Stimulated activated CD8-positive, alpha-beta memory T cell treated with anti-CD3 and anti-CD28 coated beads, Interleukin-7, amount 100 ng/mL, for 4 hours (primary cell): ENCODE measurements around the gene SPRR5.

Experiments
- DNase-seq, 2 donors: peaks; one replicate each; pipeline ENCODE4 v3.0.0-alpha.2; 2020; ENCODE audit warnings: low read depth in 2 of 2

SPRR5 gene

GRCh38 chr1:152946248-152946647 is 758 bp upstream of the SPRR5 start:
- no peak for DNase-seq

- no peak for DNase-seq
Observed at GRCh38 chr1:152951711-152952110, 4.7 kb downstream of the SPRR5 start.

GRCh38 chr1:152953761-152954160 is 6.8 kb downstream of the SPRR5 start:
- no peak for DNase-seq

- no peak for DNase-seq
Observed at GRCh38 chr1:152954436-152954835, 7.4 kb downstream of the SPRR5 start.

GRCh38 chr1:152957561-152957960 is 10.6 kb downstream of the SPRR5 start:
- DNase-seq = no peak

- no peak for DNase-seq
Observed at GRCh38 chr1:152959273-152959672, 12.3 kb downstream of the SPRR5 start.

- no peak for DNase-seq
Observed at GRCh38 chr1:152959801-152960451, 12.9 kb downstream of the SPRR5 start.

- DNase-seq = no peak
Observed at GRCh38 chr1:152960452-152961044, 13.5 kb downstream of the SPRR5 start.

GRCh38 chr1:152961226-152961891 is 14.4 kb downstream of the SPRR5 start:
- DNase-seq = no peak

GRCh38 chr1:152962876-152963415 is 15.9 kb downstream of the SPRR5 start:
- DNase-seq = no peak

- DNase-seq = no peak
Observed at GRCh38 chr1:152964536-152964935, 17.5 kb downstream of the SPRR5 start.

- no peak for DNase-seq
Observed at GRCh38 chr1:152965853-152966252, 18.8 kb downstream of the SPRR5 start.

- DNase-seq = no peak
Observed at GRCh38 chr1:152967201-152967600, 20.2 kb downstream of the SPRR5 start.

GRCh38 chr1:152968248-152968647 is 21.2 kb downstream of the SPRR5 start:
- no peak for DNase-seq

GRCh38 chr1:152969036-152969435 is 22.0 kb downstream of the SPRR5 start:
- DNase-seq = no peak

- no peak for DNase-seq
Observed at GRCh38 chr1:152970495-152970894, 23.5 kb downstream of the SPRR5 start, which contains the start of gene SPRR4. TSS of gene SPRR4 (plus strand) at chr1:152970648. CDS start at chr1:152971891, 1,243 bp downstream.

- no peak for DNase-seq
Observed at GRCh38 chr1:152972196-152972886, 25.3 kb downstream of the SPRR5 start.

GRCh38 chr1:152976688-152977087 is 29.7 kb downstream of the SPRR5 start:
- DNase-seq = no peak

GRCh38 chr1:152977614-152978013 is 30.6 kb downstream of the SPRR5 start:
- no peak for DNase-seq

- no peak for DNase-seq
Observed at GRCh38 chr1:152980676-152981075, 33.7 kb downstream of the SPRR5 start.

GRCh38 chr1:152981146-152981871 is 34.3 kb downstream of the SPRR5 start:
- DNase-seq = no peak

GRCh38 chr1:152982076-152982475 is 35.1 kb downstream of the SPRR5 start:
- DNase-seq = no peak
